HG03039 (cell line): Measurements from ENCODE around the gene TRIM47.
"Not testable (repeated sequence)": the region's sequence is repeated elsewhere in the genome, so short reads cannot be mapped to it uniquely, and the experiment has no call there.

Source experiments
- ATAC-seq: cut with Tn5 transposase; IDR thresholded peaks from one replicate; pipeline ENCODE4 v1.9.1; 2021; ENCODE audit warnings: mild to moderate bottlenecking, moderate library complexity; ENCODE audit not compliant: unreplicated experiment

Gene TRIM47

DNA sequence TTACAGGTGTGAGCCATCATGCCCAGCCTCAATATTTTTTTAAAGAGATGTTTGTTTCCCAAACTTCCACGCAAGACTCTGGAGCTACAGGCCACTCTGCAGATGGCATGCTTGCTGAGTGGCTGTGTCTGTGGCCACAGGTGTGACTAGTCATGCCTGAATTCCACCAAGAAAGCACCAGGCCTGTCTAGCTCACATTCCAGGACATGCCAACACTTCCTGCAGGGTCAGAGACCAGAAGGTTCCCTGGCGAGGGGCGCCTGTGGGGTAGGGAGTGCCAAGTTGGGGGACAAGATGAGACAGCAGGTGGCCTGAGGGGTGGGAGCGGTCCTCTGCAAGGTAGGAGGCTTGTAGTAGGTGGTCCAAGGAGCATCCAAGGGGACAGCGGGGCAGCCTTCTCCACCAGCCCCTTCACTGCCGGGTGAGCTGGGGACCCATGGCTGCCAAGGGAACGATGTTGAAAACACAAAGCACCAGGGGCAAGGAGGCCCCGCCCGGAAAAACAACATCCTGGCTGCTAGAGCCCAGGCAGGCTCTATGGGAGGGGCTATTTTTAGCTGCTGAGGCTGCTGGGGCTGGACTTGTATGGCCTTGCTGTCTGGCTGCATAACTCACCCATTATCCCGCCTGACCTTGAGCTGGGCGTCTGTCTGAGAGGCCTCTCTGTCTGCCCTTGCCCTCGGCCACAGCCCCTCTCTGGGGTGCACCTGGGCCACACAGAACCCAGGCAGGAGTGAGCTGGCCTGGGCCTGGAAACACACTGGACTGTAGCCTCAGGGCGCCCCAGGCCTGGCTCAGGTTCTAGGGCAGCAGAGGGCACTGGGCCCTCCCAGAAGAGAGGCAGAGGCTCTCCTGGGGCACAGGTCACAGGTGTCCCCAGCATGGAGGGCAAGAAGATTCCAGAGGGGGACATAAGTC is 5.7 kb downstream of the TRIM47 start:
- no peak for ATAC-seq

GRCh38 chr17:75870228-75870627 is 8.2 kb downstream of the TRIM47 start:
- not testable (repeated sequence) for ATAC-seq

GRCh38 chr17:75869282-75870141 is 8.9 kb downstream of the TRIM47 start:
- ATAC-seq = no peak

- not testable (repeated sequence) for ATAC-seq
Observed at GRCh38 chr17:75868730-75869281, 9.6 kb downstream of the TRIM47 start.

- ATAC-seq = not testable (repeated sequence)
Observed at GRCh38 chr17:75865404-75866188, 12.8 kb downstream of the TRIM47 start.

- ATAC-seq = not testable (repeated sequence)
Observed at GRCh38 chr17:75864887-75865286, 13.5 kb downstream of the TRIM47 start.

DNA sequence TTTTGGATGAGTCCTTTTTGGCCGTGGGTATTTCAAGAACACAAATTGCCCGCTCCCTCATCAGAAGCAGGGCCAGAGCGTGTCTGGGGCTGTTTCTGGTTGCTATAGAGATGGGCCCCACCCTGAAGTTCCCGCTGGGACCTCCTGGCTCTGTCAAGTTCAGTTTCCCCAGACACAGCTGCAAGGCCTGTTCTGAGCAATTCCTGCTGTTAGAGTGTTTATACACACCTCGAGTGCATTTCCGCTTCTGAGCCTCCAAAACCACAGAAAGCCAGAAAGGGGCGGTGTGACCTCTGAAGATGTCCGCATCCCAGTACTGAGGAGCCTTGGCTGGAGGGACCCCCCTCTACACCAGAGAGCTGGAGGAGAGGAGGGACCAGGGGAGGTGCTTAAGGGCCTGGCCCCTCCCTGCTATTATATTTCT is 13.9 kb downstream of the TRIM47 start:
- peak; percentile 69 for ATAC-seq

- no peak for ATAC-seq
Observed at GRCh38 chr17:75861927-75862317, 16.5 kb downstream of the TRIM47 start.

- ATAC-seq = not testable (repeated sequence)
Observed at GRCh38 chr17:75859358-75859757, 19.0 kb downstream of the TRIM47 start.

DNA sequence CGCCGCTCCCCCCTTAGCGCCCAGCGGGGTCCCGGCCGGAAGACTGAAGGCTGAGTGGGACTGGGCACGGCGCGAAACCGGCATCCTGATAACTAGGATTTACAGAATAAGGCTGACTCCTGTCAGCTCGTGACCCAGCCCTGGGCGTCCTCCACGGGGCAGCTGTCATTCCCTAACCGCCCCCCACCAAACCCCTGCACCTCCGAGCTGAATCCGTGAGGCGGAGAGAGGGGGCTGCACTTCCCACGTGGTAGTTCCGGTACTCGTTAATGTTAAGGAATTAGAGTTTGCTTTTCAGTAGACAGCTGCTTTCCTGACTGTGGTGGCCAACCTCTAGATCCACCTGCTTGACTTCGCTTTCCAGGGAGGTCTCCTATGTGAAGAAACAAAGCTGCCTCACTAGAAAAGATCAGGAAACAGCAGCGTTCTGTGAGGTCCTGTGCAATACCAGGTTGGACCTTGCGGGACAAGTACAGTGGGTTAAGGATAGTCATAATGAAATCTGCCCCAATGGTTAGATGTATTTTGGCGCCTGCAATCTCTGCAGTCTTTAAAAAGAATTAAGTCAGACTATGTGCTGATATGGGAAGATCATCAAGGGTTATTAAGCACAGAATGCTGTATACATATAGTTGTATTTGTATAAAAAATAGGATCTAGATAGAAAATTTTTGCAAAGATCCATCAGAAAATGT is 22.2 kb downstream of the TRIM47 start:
- peak; percentile 4 for ATAC-seq

GRCh38 chr17:75855310-75856061 is 22.9 kb downstream of the TRIM47 start, which contains the start of gene WBP2:
Gene WBP2 (minus strand): TSS chr17:75855335. CDS start chr17:75855297, 38 bp downstream.
- peak; percentile 80 for ATAC-seq

- peak; percentile 5 for ATAC-seq
Observed at GRCh38 chr17:75854881-75855309, 23.5 kb downstream of the TRIM47 start.

DNA sequence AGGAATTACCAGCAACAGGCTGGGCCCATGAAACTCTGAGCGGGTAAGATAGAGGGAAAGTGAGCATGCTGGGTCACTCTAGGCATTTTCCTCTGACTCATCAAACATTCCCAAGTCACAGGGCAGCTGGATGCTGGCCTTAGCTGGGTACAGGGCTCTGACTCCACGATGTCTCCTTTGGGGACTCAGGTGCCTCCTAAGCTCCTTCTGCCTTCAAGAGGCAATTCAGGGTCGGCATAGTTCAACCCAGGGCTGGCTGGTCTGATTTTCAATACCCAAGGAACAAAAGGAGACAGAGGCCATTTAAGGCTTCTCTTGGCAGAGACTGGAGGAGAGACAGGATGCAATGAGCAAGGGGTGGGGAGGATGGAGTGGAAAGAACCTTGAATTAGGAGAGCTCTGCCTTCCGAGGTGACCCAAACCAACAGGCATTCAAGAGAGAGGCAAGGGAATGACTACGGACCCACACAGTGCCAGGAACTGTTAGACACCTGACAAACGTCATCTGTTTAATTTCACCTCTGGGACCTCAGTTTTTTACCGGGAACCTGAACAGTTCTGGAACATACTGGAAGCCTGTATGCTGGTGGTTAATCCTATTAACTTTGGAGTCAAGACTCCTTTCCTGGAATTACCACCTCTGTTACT is 24.2 kb downstream of the TRIM47 start:
- no peak for ATAC-seq

- no peak for ATAC-seq
Observed at GRCh38 chr17:75853433-75853832, 24.9 kb downstream of the TRIM47 start.

GRCh38 chr17:75851693-75851991 is 26.7 kb downstream of the TRIM47 start:
- not testable (repeated sequence) for ATAC-seq

GRCh38 chr17:75850928-75851692 is 27.3 kb downstream of the TRIM47 start:
- ATAC-seq = no peak

GRCh38 chr17:75849724-75850123 is 28.7 kb downstream of the TRIM47 start:
- ATAC-seq = no peak

GRCh38 chr17:75849279-75849646 is 29.1 kb downstream of the TRIM47 start:
- no peak for ATAC-seq
